Hepatocyte (in vitro differentiated cells): Measurements from ENCODE around the gene HIC2. TPM values are rescaled to one million over a fixed set of nuclear protein-coding genes. Genes with fewer than 3 reads are reported as not detected.
"Not testable (repeated sequence)": the region's sequence is repeated elsewhere in the genome, so short reads cannot be mapped to it uniquely, and the experiment has no call there.

Source experiments
- DNase-seq: peaks from one replicate; pipeline ENCODE4 v3.0.0-alpha.2; 2016; ENCODE audit warnings: low spot score
- H2AFZ ChIP-seq: fragments of 200-600 bp; sonication (generic); 2 replicates; pipeline ENCODE4 v1.6.0; 2016; ENCODE audit warnings: antibody characterized with exemption, mild to moderate bottlenecking
- H3K27ac ChIP-seq: fragments of 200-600 bp; sonication (generic); 2 replicates; pipeline ENCODE4 v1.5.1; 2016; ENCODE audit warnings: mild to moderate bottlenecking
- H3K27me3 ChIP-seq: fragments of 200-600 bp; sonication (generic); 2 replicates; pipeline ENCODE4 v1.6.1; 2016
- H3K36me3 ChIP-seq: fragments of 200-600 bp; sonication (generic); replicated peaks from 2 replicates; pipeline ENCODE4 v1.5.1; 2016; ENCODE audit warnings: low read depth; ENCODE audit not compliant: insufficient read depth
- H3K4me1 ChIP-seq: fragments of 200-600 bp; sonication (generic); 2 replicates; pipeline ENCODE4 v1.5.1; 2016; ENCODE audit warnings: mild to moderate bottlenecking, moderate library complexity; ENCODE audit not compliant: insufficient read depth
- H3K4me2 ChIP-seq: fragments of 200-600 bp; sonication (generic); 2 replicates; pipeline ENCODE4 v1.6.0; 2016
- H3K4me3 ChIP-seq: fragments of 200-600 bp; sonication (generic); 2 replicates; pipeline ENCODE4 v1.5.1; 2016; ENCODE audit warnings: mild to moderate bottlenecking
- H3K79me2 ChIP-seq: fragments of 200-600 bp; sonication (generic); 2 replicates; pipeline ENCODE4 v1.6.0; 2017; ENCODE audit warnings: mild to moderate bottlenecking
- H3K9me2 ChIP-seq: fragments of 200-600 bp; sonication (generic); replicated peaks from 2 replicates; pipeline ENCODE4 v1.6.0; 2017; ENCODE audit warnings: mild to moderate bottlenecking; ENCODE audit not compliant: insufficient read depth
- H3K9me3 ChIP-seq: fragments of 200-600 bp; sonication (generic); 2 replicates; pipeline ENCODE4 v1.5.1; 2016; ENCODE audit warnings: low read depth, mild to moderate bottlenecking
- H4K20me1 ChIP-seq: fragments of 200-600 bp; sonication (generic); 2 replicates; pipeline ENCODE4 v1.6.0; 2016; ENCODE audit warnings: mild to moderate bottlenecking; ENCODE audit not compliant: insufficient read depth, poor library complexity, severe bottlenecking
- WGBS: methylation state at CpG from one replicate; pipeline ENCODE4 v1.1.6; 2016; ENCODE audit warnings: low lambda C conversion rate; ENCODE audit errors: missing lambda C conversion rate; 5-methylcytosine and 5-hydroxymethylcytosine counted together
- polyA plus RNA-seq: library from polyadenylated mRNA; unstranded; fragments of >200 nt; fragmentation: Nextera tagmentation; extraction: Ambion mirVana; gene quantifications from 2 replicates; pipeline ENCODE4 v1.2.1, GENCODE V29; 2016
- small RNA-seq: library from RNA; depleted of rRNA; stranded (forward); fragments of <200 nt; gene quantifications from one replicate; pipeline ENCODE3, GENCODE V24; 2014
- total RNA-seq: library from RNA; depleted of rRNA; stranded (reverse); fragments of >200 nt; gene quantifications from 2 replicates; pipeline ENCODE4 v1.2.3, GENCODE V29; 2014

The HIC2 gene
- total and polyA plus RNA-seq, 2 experiments from 2014 or later: 11.4 to 21.2 TPM

DNA sequence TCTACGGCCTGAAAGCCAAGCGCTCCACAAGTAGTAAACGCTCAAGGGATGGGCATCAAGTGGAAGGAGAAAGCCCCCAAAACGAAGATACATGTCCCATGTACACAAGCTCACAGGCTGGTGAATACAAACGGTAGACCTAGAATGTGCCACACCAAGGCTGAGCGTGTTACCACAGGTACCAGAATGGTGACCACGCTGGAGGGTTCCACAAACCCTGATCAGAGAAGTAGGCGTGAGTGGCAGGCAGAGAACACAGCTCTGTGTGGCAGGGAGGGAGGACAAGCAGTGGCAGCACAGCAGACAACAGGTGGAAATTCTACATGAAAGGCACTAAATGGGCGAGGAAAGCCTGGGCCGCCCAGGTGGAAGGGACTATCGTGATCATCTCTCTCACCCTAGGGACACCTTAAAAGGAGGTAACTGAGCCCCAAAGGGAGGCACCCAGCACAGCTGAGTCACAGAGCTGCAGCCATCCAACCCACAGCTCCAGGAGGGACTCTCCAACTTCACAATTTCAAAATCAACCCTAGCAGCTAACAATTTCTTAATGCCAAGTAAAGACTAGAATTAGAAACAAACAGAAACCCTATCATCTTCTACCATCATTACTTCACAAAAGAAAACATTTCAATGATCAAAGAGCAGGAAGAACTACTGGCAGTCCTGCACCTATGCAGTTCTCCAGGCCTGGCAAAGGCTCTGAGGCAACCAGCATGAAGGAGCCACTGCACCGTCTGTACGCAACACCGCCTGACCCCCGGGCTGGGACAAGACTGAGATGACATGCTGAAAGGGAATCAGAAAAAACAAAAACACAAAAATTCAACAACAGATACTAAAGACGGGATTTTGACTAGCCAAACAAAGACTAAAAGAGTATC lies 82.7 kb downstream of the HIC2 start:
- H3K27me3 ChIP-seq, H2AFZ ChIP-seq, H3K27ac ChIP-seq, H3K9me2 ChIP-seq, H4K20me1 ChIP-seq, H3K4me3 ChIP-seq, DNase-seq, H3K9me3 ChIP-seq, H3K36me3 ChIP-seq, H3K4me2 ChIP-seq, H3K4me1 ChIP-seq, H3K79me2 ChIP-seq: not testable (repeated sequence)
- WGBS: no CpG with 5 or more reads among the region's 16 CpGs

Small RNA genes lying within 50 kb of the gene (small RNA-seq; reads per million reads assigned to genes)
- gene RF00492: not detected
- gene RN7SKP63: not detected

Other genes with a start within 250 kb of the HIC2 start
- 0.17 TPM in 1 of 2 replicates, not detected in the other for gene RIMBP3B, start 33.6 kb upstream of the HIC2 start, total RNA-seq
- 0.02 TPM in 1 of 2 replicates, not detected in the other for gene RIMBP3B, start 33.6 kb upstream of the HIC2 start, polyA plus RNA-seq
- 5.9 and 13.4 TPM in 2 replicates for gene TMEM191C, start 50.0 kb downstream of the HIC2 start, total RNA-seq
- 3.9 and 15.5 TPM in 2 replicates for gene TMEM191C, start 50.0 kb downstream of the HIC2 start, polyA plus RNA-seq
- gene RIMBP3C, start 134.1 kb downstream of the HIC2 start, total RNA-seq: 0.30 and 0.32 TPM in 2 replicates
- 0.05 TPM in 1 of 2 replicates, not detected in the other for gene RIMBP3C, start 134.1 kb downstream of the HIC2 start, polyA plus RNA-seq
- gene UBE2L3, start 150.3 kb downstream of the HIC2 start, total RNA-seq: 49.3 and 52.0 TPM in 2 replicates
- gene UBE2L3, start 150.3 kb downstream of the HIC2 start, polyA plus RNA-seq: 85.7 and 91.0 TPM in 2 replicates
- 24.1 and 34.6 TPM in 2 replicates for gene YDJC, start 212.7 kb downstream of the HIC2 start, total RNA-seq
- gene YDJC, start 212.7 kb downstream of the HIC2 start, polyA plus RNA-seq: 44.5 and 49.8 TPM in 2 replicates
- 0.20 and 0.30 TPM in 2 replicates for gene CCDC116, start 215.4 kb downstream of the HIC2 start, total RNA-seq
- 1.3 and 1.5 TPM in 2 replicates for gene CCDC116, start 215.4 kb downstream of the HIC2 start, polyA plus RNA-seq
- gene SDF2L1, start 224.9 kb downstream of the HIC2 start, total RNA-seq: 38.2 and 48.2 TPM in 2 replicates
- gene SDF2L1, start 224.9 kb downstream of the HIC2 start, polyA plus RNA-seq: 119 and 139 TPM in 2 replicates
- 22.8 and 28.3 TPM in 2 replicates for gene PPIL2, start 248.6 kb downstream of the HIC2 start, total RNA-seq
- gene PPIL2, start 248.6 kb downstream of the HIC2 start, polyA plus RNA-seq: 30.0 and 38.6 TPM in 2 replicates